Loucy (cell line): ENCODE results near the gene TDRD1.

Source experiments
- H2AFZ ChIP-seq: fragments of 200-600 bp; sonication (generic); 2 replicates; pipeline ENCODE4 v1.6.0; 2016; ENCODE audit warnings: antibody characterized with exemption, mild to moderate bottlenecking, low read length, moderate library complexity
- H3F3A ChIP-seq: fragments of 200-600 bp; 2 replicates; pipeline ENCODE4 v1.6.0; 2016; ENCODE audit warnings: antibody characterized with exemption, low read depth, mild to moderate bottlenecking
- H3K27me3 ChIP-seq: fragments of 200-600 bp; sonication (generic); 2 replicates; pipeline ENCODE4 v1.6.1; 2014; ENCODE audit warnings: low read length, mild to moderate bottlenecking; ENCODE audit not compliant: insufficient read depth, poor library complexity, severe bottlenecking
- H3K36me3 ChIP-seq: fragments of 200-600 bp; sonication (generic); 2 replicates; pipeline ENCODE4 v1.6.1; 2016; ENCODE audit warnings: low read length; ENCODE audit not compliant: insufficient read depth
- H3K4me1 ChIP-seq: fragments of 200-600 bp; sonication (generic); 2 replicates; pipeline ENCODE4 v1.5.1; 2014; ENCODE audit warnings: low read length, mild to moderate bottlenecking; ENCODE audit not compliant: insufficient read depth, poor library complexity, severe bottlenecking
- H3K4me2 ChIP-seq: fragments of 200-600 bp; sonication (generic); 2 replicates; pipeline ENCODE4 v1.6.0; 2014; ENCODE audit warnings: antibody characterized with exemption, low read length, low read depth, mild to moderate bottlenecking; ENCODE audit not compliant: poor library complexity, severe bottlenecking
- H3K4me3 ChIP-seq: fragments of 200-600 bp; sonication (generic); 2 replicates; pipeline ENCODE4 v1.5.1; 2014; ENCODE audit warnings: low read length, mild to moderate bottlenecking, mixed read lengths; ENCODE audit not compliant: poor library complexity, severe bottlenecking
- H3K79me2 ChIP-seq: fragments of 200-600 bp; sonication (generic); 2 replicates; pipeline ENCODE4 v1.6.1; 2014; ENCODE audit warnings: low read length; ENCODE audit not compliant: insufficient read depth
- H3K9ac ChIP-seq: fragments of 200-600 bp; sonication (generic); 2 replicates; pipeline ENCODE4 v1.6.0; 2014; ENCODE audit warnings: mild to moderate bottlenecking, low read depth, low read length, moderate library complexity; ENCODE audit not compliant: poor library complexity, severe bottlenecking
- H3K9me2 ChIP-seq: fragments of 200-600 bp; sonication (generic); replicated peaks from 2 replicates; pipeline ENCODE4 v1.6.1; 2016; ENCODE audit warnings: low read depth, low read length, mixed read lengths
- H3K9me3 ChIP-seq: fragments of 200-600 bp; sonication (generic); 2 replicates; pipeline ENCODE4 v1.6.1; 2014; ENCODE audit warnings: mild to moderate bottlenecking, antibody characterized with exemption, low read length, low read depth; ENCODE audit not compliant: insufficient read depth
- H4K20me1 ChIP-seq: fragments of 200-600 bp; sonication (generic); 2 replicates; pipeline ENCODE4 v1.6.0; 2014; ENCODE audit warnings: antibody characterized with exemption, low read length, mild to moderate bottlenecking; ENCODE audit not compliant: insufficient read depth, poor library complexity, severe bottlenecking
- EZH2phosphoT487 ChIP-seq: fragments of 200-600 bp; IDR thresholded peaks from 2 replicates; pipeline ENCODE4 v1.6.1; 2018; ENCODE audit warnings: antibody characterized with exemption, mild to moderate bottlenecking, moderate library complexity, borderline replicate concordance
- TF ChIP-seq, protein P1 (sequence below): fragments of 200-600 bp; sonication (generic); conservative IDR thresholded peaks from 2 replicates; pipeline ENCODE4 v1.5.1; 2014; ENCODE audit warnings: mild to moderate bottlenecking, antibody characterized with exemption, low read length

TDRD1 gene

DNA sequence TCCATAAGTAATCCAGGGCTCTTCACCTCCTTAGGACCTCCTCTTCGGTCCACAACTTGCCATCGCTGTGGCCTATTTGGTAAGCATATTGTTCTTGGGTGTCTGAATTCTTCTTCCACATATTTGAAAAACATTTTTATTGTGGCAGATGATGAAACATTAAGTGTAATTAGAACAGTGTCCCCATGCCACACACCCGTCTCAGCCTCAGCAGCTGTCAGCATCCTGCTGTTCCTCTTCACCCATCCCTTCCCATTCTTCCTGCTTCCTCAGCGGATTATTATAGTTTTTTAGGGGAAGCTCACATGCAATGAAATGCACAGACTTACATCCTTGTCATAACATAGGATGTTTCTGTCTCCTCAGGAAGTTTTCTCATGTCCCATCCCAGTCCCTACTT lies 20.1 kb downstream of the TDRD1 start:
- Histone ChIP-seq H3F3A (no peaks in the 10 kb centered on the region), H3K4me3 (no peak overlapping the region), H3K4me2 (no peak overlapping the region), H3K9ac (no peak overlapping the region), H3K9me3 (no peaks in the 10 kb centered on the region), H3K36me3 (no peaks in the 10 kb centered on the region), H4K20me1 (no peaks in the 10 kb centered on the region), H3K79me2 (no peaks in the 10 kb centered on the region), H3K4me1 (peaks cover 9% of the 10 kb centered on the region), H2AFZ (no peak overlapping the region), H3K9me2 (no peaks in the 10 kb centered on the region), H3K27me3 (peaks cover 90% of the 10 kb centered on the region)
- TF ChIP-seq, protein P1, sequence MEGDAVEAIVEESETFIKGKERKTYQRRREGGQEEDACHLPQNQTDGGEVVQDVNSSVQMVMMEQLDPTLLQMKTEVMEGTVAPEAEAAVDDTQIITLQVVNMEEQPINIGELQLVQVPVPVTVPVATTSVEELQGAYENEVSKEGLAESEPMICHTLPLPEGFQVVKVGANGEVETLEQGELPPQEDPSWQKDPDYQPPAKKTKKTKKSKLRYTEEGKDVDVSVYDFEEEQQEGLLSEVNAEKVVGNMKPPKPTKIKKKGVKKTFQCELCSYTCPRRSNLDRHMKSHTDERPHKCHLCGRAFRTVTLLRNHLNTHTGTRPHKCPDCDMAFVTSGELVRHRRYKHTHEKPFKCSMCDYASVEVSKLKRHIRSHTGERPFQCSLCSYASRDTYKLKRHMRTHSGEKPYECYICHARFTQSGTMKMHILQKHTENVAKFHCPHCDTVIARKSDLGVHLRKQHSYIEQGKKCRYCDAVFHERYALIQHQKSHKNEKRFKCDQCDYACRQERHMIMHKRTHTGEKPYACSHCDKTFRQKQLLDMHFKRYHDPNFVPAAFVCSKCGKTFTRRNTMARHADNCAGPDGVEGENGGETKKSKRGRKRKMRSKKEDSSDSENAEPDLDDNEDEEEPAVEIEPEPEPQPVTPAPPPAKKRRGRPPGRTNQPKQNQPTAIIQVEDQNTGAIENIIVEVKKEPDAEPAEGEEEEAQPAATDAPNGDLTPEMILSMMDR, result no peak
- TF ChIP-seq EZH2phosphoT487, result no peak

DNA sequence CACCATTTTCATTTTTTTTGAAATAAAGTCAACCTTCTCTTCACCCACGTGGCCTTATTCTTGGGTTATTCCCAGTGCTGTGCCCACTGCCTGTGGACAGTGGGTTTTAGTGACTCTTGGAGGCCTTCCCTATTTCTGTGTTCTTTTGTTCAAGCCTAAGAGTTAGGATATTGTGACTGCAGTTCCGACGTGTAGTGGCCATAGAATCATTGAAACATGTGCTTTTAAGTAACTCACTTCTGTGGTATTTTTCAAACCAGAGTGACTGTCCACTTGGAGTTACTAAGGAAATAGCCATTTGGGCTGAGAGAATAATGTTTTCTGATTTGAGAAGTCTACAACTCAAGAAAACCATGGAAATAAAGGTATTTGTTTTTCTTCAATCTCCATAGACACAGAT lies 23.7 kb downstream of the TDRD1 start:
- Histone ChIP-seq H3F3A (no peaks in the 10 kb centered on the region), H3K4me3 (no peak overlapping the region), H3K9me3 (no peaks in the 10 kb centered on the region), H4K20me1 (no peaks in the 10 kb centered on the region), H3K79me2 (no peaks in the 10 kb centered on the region), H3K27me3 (peaks cover 73% of the 10 kb centered on the region), H3K9ac (no peak overlapping the region), H3K4me2 (no peak overlapping the region), H2AFZ (no peak overlapping the region), H3K4me1 (no peaks in the 10 kb centered on the region), H3K36me3 (no peaks in the 10 kb centered on the region), H3K9me2 (no peaks in the 10 kb centered on the region)
- TF ChIP-seq, protein P1, result no peak
- no peak for TF ChIP-seq EZH2phosphoT487

DNA sequence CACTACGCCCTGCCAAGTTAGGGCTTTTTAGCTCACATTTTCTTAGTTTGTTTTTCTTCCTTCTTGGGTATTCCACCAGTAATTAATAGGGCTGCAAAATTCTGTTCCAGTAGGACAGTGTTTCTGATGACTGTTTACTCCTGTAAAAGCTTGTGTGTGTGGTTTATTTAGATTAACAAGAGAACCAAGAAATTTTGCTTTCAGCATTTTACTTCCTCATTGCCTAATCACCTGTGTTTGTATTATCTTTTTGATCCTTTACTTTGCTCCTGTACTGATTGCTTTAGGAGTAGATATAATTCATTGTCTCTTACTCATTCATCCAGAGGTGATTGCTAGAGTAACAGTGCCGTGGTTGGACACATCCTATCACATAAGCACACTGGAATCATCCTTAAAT lies 27.7 kb downstream of the TDRD1 start:
- no peak for TF ChIP-seq EZH2phosphoT487
- TF ChIP-seq, protein P1, result no peak
- Histone ChIP-seq H3K36me3 (no peaks in the 10 kb centered on the region), H3F3A (no peaks in the 10 kb centered on the region), H3K79me2 (no peaks in the 10 kb centered on the region), H3K9ac (no peak overlapping the region), H4K20me1 (no peaks in the 10 kb centered on the region), H2AFZ (no peak overlapping the region), H3K9me2 (no peaks in the 10 kb centered on the region), H3K4me1 (no peaks in the 10 kb centered on the region), H3K4me2 (no peak overlapping the region), H3K4me3 (no peak overlapping the region), H3K27me3 (peaks cover 39% of the 10 kb centered on the region), H3K9me3 (no peaks in the 10 kb centered on the region)
